AG04449 (cell line): Measurements from ENCODE around the gene PDE7B.

Experiments used
- CTCF ChIA-PET: fragments of 350-600 bp; formaldehyde crosslinking; extraction: SDS; loops from one replicate; lab custom pipeline; 2021; ENCODE audit warnings: antibody characterized with exemption; lab: Yijun Ruan, JAX
- POLR2A ChIA-PET: fragments of 400-600, 350-600 bp; formaldehyde crosslinking; extraction: SDS; loops from one replicate; lab custom pipeline; 2020; ENCODE audit warnings: antibody characterized with exemption, inconsistent platforms; lab: Yijun Ruan, JAX
- DNase-seq: peaks from one replicate; pipeline ENCODE4 v3.0.0-alpha.2; 2010; ENCODE audit warnings: low read depth, low spot score
- H3K4me3 ChIP-seq: 2 replicates; pipeline ENCODE4 v1.5.1; 2011; ENCODE audit warnings: low read depth, mild to moderate bottlenecking, control low read depth, low read length
- CTCF ChIP-seq: IDR thresholded peaks from one replicate; pipeline ENCODE4 v1.5.1; 2011; ENCODE audit warnings: mild to moderate bottlenecking, moderate library complexity, low read length, control low read depth, inconsistent platforms; ENCODE audit not compliant: insufficient read depth; ENCODE audit errors: missing control alignments

PDE7B gene

GRCh38 chr6:136125585-136125984 is 274.1 kb downstream of the PDE7B start:
- no peak for TF ChIP-seq CTCF
- CTCF ChIA-PET: interaction anchor here (1.0 kb wide), 1 partner anchor 19 kb away, joined by 3 read pairs; no protein-coding TSS in a partner anchor
- no peak overlapping the region for H3K4me3 ChIP-seq
- POLR2A ChIA-PET: interaction anchor here (1.0 kb wide), 1 partner anchor 40 kb away, joined by 3 read pairs; no protein-coding TSS in a partner anchor
- DNase-seq: no peak

- CTCF ChIA-PET: interaction anchor here (1.0 kb wide), 2 partner anchors 9 to 592 kb away, joined by 3 to 4 read pairs; no protein-coding TSS in a partner anchor
These were observed 276.4 kb downstream of the PDE7B start for GRCh38 chr6:136127873-136128272.

DNA sequence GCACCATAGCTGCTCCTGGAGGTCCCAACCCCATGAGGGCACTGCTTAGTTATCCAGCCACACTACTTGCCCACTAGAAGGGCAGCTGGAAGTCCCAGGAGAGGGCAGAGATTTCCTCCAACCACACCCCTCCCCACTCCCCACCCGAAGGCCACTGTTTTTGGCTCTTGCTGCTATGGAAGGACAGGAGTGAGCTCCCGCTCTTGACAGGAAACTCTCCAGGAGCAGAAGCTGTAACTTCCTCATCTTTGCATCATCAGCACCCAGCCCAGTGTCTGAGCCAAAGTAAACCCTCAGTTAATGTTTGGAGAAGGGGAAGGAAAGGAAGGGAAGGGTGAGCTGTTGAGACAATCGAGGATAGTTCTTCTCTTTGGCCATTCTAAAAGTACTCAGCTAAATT is 277.9 kb downstream of the PDE7B start:
- DNase-seq: no peak
- ChIA-PET CTCF (interaction anchor here (0.6 kb wide), 1 partner anchor 9 kb away, joined by 3 read pairs; no protein-coding TSS in a partner anchor), POLR2A (no interaction called here)
- no peak overlapping the region for H3K4me3 ChIP-seq
- no peak for TF ChIP-seq CTCF

More at GRCh38 chr6:136127873-136128272, 276.4 kb downstream of the PDE7B start:
- no peak overlapping the region for H3K4me3 ChIP-seq
- no peak for TF ChIP-seq CTCF
- DNase-seq: no peak
- POLR2A ChIA-PET: no interaction called here

DNA sequence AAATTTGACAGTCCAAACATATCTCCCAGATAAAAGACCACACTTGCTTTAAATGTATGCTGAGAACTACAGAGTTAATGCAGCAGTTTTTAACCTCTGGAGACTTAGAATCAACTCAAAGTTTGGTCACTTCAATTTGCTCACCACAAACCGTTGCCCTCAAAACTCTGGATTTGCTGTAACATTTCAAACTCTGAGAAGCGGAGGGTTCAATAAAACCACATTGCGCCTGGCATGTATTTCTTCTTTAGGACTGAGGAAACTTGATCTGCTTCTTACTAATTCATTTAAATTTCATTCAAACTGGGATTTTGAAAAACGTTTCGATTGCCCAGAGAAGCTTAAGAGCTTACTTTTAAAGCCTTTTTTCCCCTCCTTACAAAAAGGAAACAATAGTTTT is 282.8 kb downstream of the PDE7B start:
- ChIA-PET CTCF (interaction anchor here (1.0 to 1.5 kb wide), 2 partner anchors 20 to 92 kb away, joined by 3 to 6 read pairs; no protein-coding TSS in a partner anchor), POLR2A (no interaction called here)
- no peak for DNase-seq
- TF ChIP-seq CTCF: no peak
- no peak overlapping the region for H3K4me3 ChIP-seq

DNA sequence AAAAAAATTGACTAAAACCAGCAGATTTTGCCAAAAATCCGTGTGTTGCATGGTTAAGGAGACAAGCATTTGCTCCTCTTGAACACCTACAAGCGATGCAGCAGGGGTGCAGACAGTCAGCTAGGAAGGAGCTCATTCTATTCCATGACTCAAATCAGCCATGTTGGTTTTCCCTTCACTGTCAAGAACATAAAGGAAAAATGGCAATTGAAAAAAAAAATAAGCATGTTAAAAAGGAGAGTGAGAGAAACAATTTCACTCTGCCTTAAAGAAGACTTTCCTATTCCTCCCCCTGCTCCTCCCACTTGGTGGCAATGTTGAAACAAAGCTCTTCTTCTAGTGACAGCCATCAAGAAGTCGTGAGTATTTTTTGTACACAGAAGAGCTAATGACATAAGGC is 283.2 kb downstream of the PDE7B start:
- TF ChIP-seq CTCF: no peak
- ChIA-PET POLR2A (no interaction called here), CTCF (interaction anchor here (0.8 to 1.5 kb wide), 3 partner anchors 19 to 92 kb away, joined by 3 to 6 read pairs (median 3); no protein-coding TSS in a partner anchor)
- DNase-seq: no peak
- no peak overlapping the region for H3K4me3 ChIP-seq

DNA sequence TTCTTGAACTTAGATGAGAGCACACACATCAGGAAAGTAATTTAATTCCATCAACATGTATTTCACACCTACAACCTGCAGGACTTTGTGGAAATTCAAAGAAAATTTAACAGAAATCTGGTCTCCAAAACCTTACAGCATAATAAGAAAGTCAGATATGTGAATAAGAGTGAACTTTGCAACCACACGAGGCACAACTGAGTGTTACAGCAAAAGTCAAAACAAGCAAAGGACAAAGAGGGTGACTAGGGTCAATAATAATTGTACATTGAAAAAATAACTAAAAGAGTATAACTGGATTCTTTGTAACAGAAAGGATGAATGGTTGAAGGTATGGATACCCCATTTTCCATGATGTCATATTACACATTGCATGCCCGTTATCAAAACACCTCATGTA is 284.8 kb downstream of the PDE7B start:
- H3K4me3 ChIP-seq: no peak overlapping the region
- POLR2A ChIA-PET: no interaction called here
- DNase-seq: no peak
- CTCF ChIA-PET: no interaction called here
- TF ChIP-seq CTCF: no peak
